Measurements from ENCODE around the gene RALB. TPM values are rescaled to one million over a fixed set of nuclear protein-coding genes. Genes with fewer than 3 reads are reported as not detected.

RALB gene
- total RNA-seq, 6 experiments from 2014 or later: 60.1 to 72.5 (median 69.2) TPM

DNA sequence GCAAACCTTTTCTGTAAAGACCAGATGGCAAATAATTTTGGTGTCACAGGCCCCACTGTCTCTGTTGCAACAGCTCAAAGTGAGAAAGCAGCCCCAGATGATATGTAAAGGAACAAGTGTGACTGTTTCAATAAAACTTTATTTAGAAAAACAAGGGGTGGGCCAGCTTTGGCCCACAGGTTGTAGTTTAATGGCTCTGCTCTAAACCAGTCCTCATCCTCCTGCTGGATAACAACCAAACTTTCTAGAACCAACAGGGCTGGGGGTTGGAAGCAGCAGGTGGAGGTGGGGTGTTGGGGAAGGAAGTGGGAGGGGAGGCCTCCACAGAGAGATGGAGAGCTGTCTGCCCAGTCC is 64.5 kb downstream of the RALB start:
- TF ChIP-seq, protein P1, sequence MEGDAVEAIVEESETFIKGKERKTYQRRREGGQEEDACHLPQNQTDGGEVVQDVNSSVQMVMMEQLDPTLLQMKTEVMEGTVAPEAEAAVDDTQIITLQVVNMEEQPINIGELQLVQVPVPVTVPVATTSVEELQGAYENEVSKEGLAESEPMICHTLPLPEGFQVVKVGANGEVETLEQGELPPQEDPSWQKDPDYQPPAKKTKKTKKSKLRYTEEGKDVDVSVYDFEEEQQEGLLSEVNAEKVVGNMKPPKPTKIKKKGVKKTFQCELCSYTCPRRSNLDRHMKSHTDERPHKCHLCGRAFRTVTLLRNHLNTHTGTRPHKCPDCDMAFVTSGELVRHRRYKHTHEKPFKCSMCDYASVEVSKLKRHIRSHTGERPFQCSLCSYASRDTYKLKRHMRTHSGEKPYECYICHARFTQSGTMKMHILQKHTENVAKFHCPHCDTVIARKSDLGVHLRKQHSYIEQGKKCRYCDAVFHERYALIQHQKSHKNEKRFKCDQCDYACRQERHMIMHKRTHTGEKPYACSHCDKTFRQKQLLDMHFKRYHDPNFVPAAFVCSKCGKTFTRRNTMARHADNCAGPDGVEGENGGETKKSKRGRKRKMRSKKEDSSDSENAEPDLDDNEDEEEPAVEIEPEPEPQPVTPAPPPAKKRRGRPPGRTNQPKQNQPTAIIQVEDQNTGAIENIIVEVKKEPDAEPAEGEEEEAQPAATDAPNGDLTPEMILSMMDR (IDR thresholded peaks at IDR 0.05): no peak
- no peak for DNase-seq
- Mint-ChIP-seq H3K9me3 (no peaks in the 10 kb centered on the region), H3K4me1 (ENCODE audit: low read depth) (peaks cover 19% of the 10 kb centered on the region), H3K27ac (no peak overlapping the region), H3K36me3 (ENCODE audit: low read depth) (no peaks in the 10 kb centered on the region), H3K27me3 (ENCODE audit: insufficient read depth) (peaks cover 16% of the 10 kb centered on the region), H3K4me3 (no peak overlapping the region)

DNA sequence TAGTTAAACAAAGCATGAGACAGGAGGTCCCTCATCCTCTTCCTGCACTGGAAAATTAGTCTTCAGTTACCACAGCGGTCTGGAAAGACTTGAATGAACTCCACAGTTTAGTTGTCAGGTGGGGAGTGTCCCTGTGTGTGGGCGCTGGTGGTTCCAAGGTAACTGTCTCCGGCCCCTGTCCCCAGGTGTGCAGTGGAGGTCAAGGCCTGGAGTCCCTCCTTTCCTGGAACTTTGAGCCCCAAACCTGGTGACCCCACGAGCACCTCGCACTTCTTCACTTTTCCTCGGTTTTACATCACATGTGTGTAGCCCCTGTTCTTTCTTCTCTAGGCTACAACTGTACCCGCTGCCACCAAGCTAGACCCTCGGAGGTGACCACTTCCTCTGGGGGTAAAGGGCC is 65.3 kb downstream of the RALB start:
- H3K9me3 Mint-ChIP-seq: no peaks in the 10 kb centered on the region
- peaks cover 14% of the 10 kb centered on the region for H3K4me1 Mint-ChIP-seq (ENCODE audit: low read depth)
- DNase-seq: no peak
- TF ChIP-seq, protein P1 (IDR thresholded peaks at IDR 0.05): no peak
- peaks cover 16% of the 10 kb centered on the region for H3K27me3 Mint-ChIP-seq (ENCODE audit: insufficient read depth)
- no peak overlapping the region for H3K4me3 Mint-ChIP-seq
- no peaks in the 10 kb centered on the region for H3K36me3 Mint-ChIP-seq (ENCODE audit: low read depth)
- no peak overlapping the region for H3K27ac Mint-ChIP-seq

DNA sequence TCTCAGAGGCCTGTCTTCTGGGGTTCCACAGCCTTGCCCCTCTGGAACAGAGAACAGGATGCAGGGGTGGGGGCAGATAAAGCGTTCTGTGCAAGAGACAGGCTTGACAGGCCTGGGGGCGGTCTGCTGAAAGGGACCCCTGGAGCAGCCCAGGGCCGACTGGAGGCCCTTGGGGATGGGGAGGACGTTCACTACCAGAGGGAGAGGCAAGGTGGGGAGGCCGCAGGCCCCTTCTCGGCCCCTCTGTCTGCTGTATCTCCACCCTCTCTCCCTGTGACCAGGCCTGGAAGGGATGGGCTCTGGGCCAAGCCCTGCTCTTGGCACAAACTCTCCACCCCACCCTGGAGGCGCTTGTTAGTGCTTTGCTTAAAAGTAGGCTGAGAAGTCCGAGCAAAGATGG is 66.0 kb downstream of the RALB start:
- DNase-seq: no peak
- TF ChIP-seq, protein P1 (IDR thresholded peaks at IDR 0.05): no peak
- peaks cover 18% of the 10 kb centered on the region for H3K27me3 Mint-ChIP-seq (ENCODE audit: insufficient read depth)
- H3K36me3 Mint-ChIP-seq (ENCODE audit: low read depth): no peaks in the 10 kb centered on the region
- H3K4me1 Mint-ChIP-seq (ENCODE audit: low read depth): peaks cover 7% of the 10 kb centered on the region
- no peaks in the 10 kb centered on the region for H3K9me3 Mint-ChIP-seq
- no peak overlapping the region for H3K27ac Mint-ChIP-seq
- no peak overlapping the region for H3K4me3 Mint-ChIP-seq

DNA sequence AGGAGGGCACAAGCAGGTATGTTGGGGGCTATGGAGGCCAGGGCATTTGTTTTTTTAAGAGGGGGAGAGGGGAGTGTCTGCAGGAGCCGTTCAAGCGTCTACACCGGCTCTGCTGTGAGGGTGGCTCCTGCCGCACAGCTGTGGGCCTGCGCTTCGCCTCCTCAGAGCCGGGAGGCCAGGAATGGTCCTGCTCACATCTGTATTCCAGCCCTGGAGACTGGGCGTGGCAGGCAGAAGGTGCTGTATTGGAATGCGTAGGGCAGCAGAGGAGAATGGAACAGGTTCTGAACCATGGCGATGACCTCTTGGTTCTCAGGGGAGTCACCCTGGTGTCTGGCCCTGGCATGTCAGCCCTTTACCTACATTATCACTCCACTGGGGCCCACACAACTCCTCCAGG is 66.5 kb downstream of the RALB start:
- H3K4me1 Mint-ChIP-seq (ENCODE audit: low read depth): peaks cover 2% of the 10 kb centered on the region
- DNase-seq: no peak
- H3K27ac Mint-ChIP-seq: no peak overlapping the region
- TF ChIP-seq, protein P1 (IDR thresholded peaks at IDR 0.05): no peak
- H3K9me3 Mint-ChIP-seq: no peaks in the 10 kb centered on the region
- H3K36me3 Mint-ChIP-seq (ENCODE audit: low read depth): no peaks in the 10 kb centered on the region
- H3K27me3 Mint-ChIP-seq (ENCODE audit: insufficient read depth): peaks cover 21% of the 10 kb centered on the region
- H3K4me3 Mint-ChIP-seq: no peak overlapping the region

DNA sequence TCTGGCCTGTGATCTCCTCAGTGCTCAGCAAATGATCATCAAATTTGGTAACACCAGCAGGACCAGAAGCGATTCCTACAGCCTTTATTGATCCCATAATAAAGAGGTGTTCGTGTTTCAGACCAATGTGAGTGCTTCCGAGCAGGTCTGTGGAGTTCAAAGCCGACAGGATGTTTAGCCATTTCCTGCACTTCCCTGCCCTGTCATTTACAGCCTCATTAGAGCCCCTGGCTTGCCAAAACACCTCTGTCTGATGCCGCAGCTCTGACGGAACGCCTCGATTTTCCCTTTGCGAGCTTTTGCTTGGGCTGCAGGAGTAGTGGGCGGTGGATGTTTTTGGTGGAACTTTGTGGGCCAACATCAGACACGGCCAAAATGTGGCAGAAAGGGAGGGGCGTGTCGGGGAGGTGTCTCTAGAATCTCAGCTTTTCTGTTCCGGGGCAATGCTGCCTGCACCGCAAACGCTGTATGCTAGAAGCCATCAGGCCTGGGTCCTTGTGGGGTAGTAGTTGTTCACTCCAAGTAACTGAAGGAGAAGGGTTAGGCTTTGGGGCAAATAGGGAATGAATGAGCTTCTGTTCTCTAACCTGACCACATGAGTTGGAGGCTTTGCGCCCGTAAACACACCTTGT is 67.2 kb downstream of the RALB start:
- no peak overlapping the region for H3K4me3 Mint-ChIP-seq
- no peaks in the 10 kb centered on the region for H3K4me1 Mint-ChIP-seq (ENCODE audit: low read depth)
- no peaks in the 10 kb centered on the region for H3K9me3 Mint-ChIP-seq
- no peaks in the 10 kb centered on the region for H3K36me3 Mint-ChIP-seq (ENCODE audit: low read depth)
- DNase-seq: no peak
- H3K27ac Mint-ChIP-seq: no peak overlapping the region
- peaks cover 23% of the 10 kb centered on the region for H3K27me3 Mint-ChIP-seq (ENCODE audit: insufficient read depth)
- TF ChIP-seq, protein P1 (IDR thresholded peaks at IDR 0.05): no peak

All from HFFc6 (cell line).